CD4-positive, alpha-beta T cell treated with Interleukin-6 for 4 hours (primary cell): Measurements from ENCODE around the gene XPOT.

Experiments
- DNase-seq: peaks from one replicate; pipeline ENCODE4 v3.0.0-alpha.2; 2020; ENCODE audit warnings: mixed read lengths

XPOT gene

GRCh38 chr12:64469455-64470142 lies 65.4 kb downstream of the XPOT start:
- DNase-seq, result no peak

- no peak for DNase-seq
Observed at GRCh38 chr12:64470495-64470894, 66.3 kb downstream of the XPOT start.

- no peak for DNase-seq
Observed at GRCh38 chr12:64473176-64473575, 69.0 kb downstream of the XPOT start.

DNA sequence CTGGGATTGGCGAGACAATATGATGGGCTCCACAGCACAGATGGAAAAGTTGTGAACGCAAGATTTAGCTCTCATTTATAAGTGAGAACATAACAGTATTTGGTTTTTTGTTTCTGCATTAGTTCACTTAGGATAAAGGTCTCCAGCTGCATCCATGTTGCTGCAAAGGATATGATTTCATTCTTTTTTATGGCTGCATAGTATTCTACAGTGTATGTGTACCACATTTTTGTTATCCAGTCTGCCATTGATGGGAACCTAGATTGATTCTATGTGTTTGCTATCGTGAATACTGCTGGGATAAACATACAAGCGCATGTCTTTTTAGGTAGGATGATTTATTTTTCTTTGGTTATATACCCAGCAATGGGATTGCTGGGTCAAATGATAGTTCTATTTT lies 71.3 kb downstream of the XPOT start:
- DNase-seq, result no peak

GRCh38 chr12:64476844-64477243 lies 72.7 kb downstream of the XPOT start:
- DNase-seq, result no peak

DNA sequence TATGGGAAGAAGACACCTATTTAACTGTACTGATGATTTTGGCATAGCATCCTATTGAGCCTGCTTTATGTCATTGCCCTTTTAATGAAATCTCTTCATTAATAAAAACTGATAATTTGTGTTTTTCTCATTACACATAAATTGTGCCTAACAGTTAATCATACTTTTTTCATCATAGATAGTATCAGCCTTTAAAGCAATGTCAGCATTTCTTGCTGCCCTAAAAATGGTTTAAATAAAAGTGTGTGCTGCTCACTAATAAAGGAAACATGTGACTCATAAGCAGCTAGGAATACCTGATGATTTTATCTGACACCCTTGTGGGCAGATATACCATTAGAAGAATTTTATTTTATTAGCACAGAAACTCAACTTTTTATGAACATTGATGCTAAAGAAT lies 74.5 kb downstream of the XPOT start:
- DNase-seq, result no peak

- no peak for DNase-seq
Observed at GRCh38 chr12:64480148-64480547, 76.0 kb downstream of the XPOT start.

GRCh38 chr12:64486657-64487056 lies 82.5 kb downstream of the XPOT start:
- DNase-seq, result no peak

GRCh38 chr12:64491718-64492117 lies 87.5 kb downstream of the XPOT start:
- DNase-seq, result no peak

DNA sequence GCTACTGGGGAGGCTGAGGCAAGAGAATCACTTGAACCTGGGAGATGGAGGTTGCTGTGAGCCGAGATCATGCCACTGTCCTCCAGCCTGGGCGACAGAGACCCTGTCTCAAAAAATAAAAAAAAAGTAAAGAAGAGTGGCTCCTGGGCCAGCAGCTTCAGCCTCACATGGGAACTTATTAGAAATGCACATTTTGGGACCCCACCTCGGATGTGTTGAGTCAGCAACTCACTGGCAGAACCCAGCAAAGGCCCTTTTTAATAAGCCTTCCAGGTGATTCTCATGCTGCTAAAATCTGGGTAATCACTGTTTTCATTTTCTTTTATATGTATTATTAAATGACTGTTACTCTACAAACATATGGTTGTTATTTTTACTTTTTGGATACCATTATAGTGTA lies 89.3 kb downstream of the XPOT start:
- no peak for DNase-seq

DNA sequence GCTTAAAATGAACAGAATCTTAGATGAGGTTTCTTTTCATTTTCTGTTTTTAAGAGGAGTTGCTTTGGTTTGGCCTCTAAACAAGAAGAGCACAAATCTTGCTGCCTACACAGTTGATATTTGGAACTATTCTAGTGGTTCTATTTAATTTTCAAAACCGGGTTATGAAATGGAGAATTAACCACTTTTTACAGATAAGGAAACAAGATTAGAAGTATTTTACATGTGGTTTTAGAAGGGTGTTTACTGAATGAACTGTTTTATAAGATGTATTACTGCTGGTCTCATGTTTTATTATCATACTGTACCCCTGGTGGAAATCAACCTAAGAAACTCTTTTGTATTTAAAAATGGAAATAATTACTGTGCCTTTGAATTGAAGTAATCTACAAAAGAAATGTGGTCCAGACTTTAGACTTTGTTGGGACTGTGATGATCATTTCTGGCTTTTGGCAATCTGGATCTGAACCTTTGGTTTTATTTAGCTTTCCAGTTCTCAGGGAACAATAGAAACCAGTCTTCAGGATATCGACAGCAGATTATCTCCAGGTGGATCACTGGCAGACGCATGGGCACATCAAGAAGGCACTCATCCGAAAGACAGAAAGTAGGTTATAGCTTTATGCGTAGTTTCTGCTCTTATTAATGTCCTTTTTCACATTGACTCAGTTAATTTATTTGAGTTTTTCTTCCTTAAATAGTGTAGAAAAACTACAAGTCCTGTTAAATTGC lies 91.0 kb downstream of the XPOT start:
- DNase-seq, result no peak

DNA sequence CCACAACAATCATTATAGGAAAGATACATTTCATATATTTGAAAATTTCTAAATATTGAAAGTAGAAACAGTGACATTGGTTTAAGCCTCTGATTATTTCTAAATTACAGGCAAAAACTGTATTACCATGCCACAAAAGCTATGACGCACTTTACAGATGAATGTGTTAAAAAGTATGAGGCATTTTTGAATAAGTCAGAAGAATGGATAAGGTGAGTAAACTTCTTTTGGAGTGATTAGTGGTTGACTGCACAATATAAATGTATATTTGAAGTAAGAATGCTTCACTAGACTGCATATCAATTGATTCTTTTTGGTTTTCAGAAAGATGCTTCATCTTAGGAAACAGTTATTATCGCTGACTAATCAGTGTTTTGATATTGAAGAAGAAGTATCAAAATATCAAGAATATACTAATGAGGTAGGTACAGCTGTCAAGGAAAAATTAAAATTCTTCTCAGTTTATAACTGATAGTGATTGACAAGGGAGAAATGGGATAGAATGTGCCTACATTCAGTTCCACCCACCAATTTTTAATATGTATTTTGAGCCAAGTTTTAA lies 92.7 kb downstream of the XPOT start:
- DNase-seq, result no peak

- no peak for DNase-seq
Observed at GRCh38 chr12:64497484-64497883, 93.3 kb downstream of the XPOT start.

- DNase-seq, result no peak
Observed at GRCh38 chr12:64497903-64498302, 93.7 kb downstream of the XPOT start.

- DNase-seq, result no peak
Observed at GRCh38 chr12:64500394-64500793, 96.2 kb downstream of the XPOT start.
